Measurements from ENCODE around the gene OGDHL. TPM values are rescaled to one million over a fixed set of nuclear protein-coding genes. Genes with fewer than 3 reads are reported as not detected.

OGDHL gene
- total and polyA plus RNA-seq, 12 donors, result 1.4 to 31.9 (median 4.8) TPM

DNA sequence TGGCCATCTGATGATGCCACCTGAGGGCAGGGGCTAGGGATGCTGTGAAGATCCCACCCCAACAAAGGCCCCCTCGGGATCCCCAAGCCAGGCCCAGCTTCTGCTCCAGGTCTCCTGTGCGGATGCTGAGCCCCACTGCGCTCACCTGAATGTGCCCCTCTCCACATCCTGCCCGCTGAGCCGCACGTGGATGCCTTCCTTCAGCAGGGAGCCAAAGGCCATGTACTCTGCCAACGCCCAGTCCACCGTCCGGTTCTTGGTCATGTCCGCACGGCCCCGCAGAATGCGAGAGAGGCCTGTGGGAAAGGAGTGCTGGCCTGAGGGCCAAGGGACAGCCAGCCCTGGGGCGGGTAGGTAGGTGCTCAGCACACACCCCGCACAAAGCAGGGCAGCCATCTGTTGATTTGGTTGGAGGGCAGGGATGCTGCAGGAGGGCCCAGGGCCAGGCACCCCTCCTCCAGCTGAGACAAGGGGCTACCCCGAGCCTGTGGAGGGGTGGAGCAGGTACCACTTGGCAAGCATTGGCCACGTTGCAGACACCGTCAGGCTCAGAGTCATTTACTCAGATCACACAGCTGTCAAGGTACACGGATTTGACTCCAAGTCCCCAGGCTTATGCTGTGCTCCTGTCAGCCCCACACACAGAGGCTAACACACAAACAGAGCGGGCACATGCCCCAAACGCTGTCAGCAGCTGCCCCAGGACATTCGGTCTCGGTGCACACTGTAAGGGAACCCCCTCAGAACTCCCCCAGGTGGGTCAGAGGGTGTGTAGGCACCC lies 19.2 kb downstream of the OGDHL start:
- no peak overlapping the region for H3K4me3 ChIP-seq
- H3K36me3 ChIP-seq (replicated peaks in 1 of 2), result no peaks in the 10 kb centered on the region
- no peak overlapping the region for H3K27ac ChIP-seq
- H3K9me3 ChIP-seq (replicated peaks in 1 of 3), result no peaks in the 10 kb centered on the region
- intact Hi-C loops (cut with DNase I), result no loop called here
- TF ChIP-seq, protein P1, sequence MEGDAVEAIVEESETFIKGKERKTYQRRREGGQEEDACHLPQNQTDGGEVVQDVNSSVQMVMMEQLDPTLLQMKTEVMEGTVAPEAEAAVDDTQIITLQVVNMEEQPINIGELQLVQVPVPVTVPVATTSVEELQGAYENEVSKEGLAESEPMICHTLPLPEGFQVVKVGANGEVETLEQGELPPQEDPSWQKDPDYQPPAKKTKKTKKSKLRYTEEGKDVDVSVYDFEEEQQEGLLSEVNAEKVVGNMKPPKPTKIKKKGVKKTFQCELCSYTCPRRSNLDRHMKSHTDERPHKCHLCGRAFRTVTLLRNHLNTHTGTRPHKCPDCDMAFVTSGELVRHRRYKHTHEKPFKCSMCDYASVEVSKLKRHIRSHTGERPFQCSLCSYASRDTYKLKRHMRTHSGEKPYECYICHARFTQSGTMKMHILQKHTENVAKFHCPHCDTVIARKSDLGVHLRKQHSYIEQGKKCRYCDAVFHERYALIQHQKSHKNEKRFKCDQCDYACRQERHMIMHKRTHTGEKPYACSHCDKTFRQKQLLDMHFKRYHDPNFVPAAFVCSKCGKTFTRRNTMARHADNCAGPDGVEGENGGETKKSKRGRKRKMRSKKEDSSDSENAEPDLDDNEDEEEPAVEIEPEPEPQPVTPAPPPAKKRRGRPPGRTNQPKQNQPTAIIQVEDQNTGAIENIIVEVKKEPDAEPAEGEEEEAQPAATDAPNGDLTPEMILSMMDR (IDR thresholded peaks at IDR 0.05), result no peak
- no peak for TF ChIP-seq POLR2A (IDR thresholded peaks at IDR 0.05)
- no peaks in the 10 kb centered on the region for H3K27me3 ChIP-seq
- 85 to 96% (median 87%) methylated on average over 5 to 23 of the region's 23 CpGs for WGBS, 4 donors
- peak in 1 of 7 donors; percentile 42 for DNase-seq
- no peaks in the 10 kb centered on the region for H3K4me1 ChIP-seq (replicated peaks in 1 of 2)

DNA sequence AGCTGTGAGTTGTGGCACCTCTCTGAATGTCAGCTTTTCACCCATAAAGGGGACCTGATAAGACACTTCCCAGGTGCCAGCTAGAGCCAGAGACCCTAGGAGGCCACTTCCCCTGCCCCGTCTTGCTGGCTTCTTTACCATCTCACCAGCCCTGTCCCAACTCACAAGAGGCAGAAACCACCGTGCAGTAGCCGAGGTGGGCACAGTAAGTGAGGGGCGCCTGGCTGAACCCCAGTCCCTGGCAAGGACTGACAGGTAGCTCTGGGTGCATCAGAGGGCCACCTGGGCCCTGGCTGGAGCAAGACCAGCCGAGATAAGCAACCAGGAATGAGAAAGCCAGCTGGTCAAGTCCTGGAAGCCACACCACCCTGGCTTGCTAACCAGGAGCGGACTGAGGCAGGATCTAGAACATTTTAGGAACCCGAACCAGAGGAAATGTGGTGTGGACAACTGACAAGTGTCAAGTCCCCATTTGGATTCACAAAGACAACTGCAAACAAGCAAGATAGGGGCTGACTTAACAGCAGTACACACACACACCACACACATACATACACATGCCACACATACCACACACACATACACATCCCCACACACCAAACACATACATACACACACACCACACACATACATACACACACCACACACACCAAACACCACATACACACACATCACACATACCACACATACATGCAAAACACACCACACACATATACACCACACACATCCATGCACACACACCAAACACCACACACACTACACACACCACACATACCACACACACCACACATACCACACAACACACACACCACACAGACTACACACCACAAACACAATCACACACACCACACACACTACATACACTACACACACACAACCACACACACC lies 20.8 kb downstream of the OGDHL start:
- peak in 1 of 7 donors; percentile 34 for DNase-seq
- no peaks in the 10 kb centered on the region for H3K9me3 ChIP-seq (replicated peaks in 1 of 3)
- H3K4me3 ChIP-seq, result no peak overlapping the region
- no peaks in the 10 kb centered on the region for H3K36me3 ChIP-seq (replicated peaks in 1 of 2)
- 80 to 98% (median 85%) methylated on average over 4 to 7 of the region's 7 CpGs for WGBS, 4 donors
- H3K27me3 ChIP-seq, result no peaks in the 10 kb centered on the region
- no peak overlapping the region for H3K27ac ChIP-seq
- intact Hi-C loops (cut with DNase I), result no loop called here
- TF ChIP-seq, protein P1 (IDR thresholded peaks at IDR 0.05), result no peak
- no peak for TF ChIP-seq POLR2A (IDR thresholded peaks at IDR 0.05)
- H3K4me1 ChIP-seq (replicated peaks in 1 of 2), result no peaks in the 10 kb centered on the region

DNA sequence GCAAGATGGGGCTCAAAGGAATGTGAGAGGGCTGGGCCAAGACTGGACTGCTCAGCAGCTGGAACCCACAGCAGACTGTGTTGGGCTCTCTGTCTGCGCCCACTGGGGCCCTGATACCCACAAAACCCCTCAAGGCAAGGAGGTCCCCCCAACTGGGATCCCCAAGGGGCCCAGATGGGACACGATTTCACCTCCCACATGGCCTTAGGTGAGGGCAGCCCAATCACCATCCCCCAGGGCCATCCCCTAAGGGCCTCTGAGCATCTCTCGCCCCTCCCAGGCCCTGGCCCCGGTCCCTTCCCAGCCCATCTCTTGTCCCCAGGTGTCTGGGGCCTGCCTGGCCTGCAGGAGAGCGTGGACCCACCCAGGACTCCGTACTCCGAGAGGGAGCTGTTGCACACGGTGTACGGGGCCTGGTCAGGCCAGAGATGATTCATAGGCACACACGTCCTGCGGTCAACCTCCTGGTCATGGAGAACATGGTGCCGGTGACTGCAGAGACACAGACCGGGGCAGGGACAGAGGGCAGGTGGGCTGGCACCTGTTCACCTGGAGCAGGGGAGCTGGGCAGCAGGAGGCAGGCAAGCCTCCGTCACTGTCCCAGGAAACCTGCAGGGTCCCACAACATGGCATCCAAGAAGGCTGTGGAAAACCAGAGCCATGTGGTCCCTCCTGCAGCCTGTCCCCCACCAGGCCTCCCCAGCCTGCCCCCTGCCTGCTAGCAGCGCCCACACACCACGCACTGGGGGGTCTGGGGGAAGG lies 21.6 kb downstream of the OGDHL start:
- Histone ChIP-seq H3K27me3 (no peaks in the 10 kb centered on the region), H3K9me3 (replicated peaks in 1 of 3) (no peaks in the 10 kb centered on the region), H3K36me3 (replicated peaks in 1 of 2) (no peaks in the 10 kb centered on the region), H3K4me3 (no peak overlapping the region), H3K4me1 (replicated peaks in 1 of 2) (no peaks in the 10 kb centered on the region), H3K27ac (no peak overlapping the region)
- TF ChIP-seq POLR2A (IDR thresholded peaks at IDR 0.05), result no peak
- TF ChIP-seq, protein P1 (IDR thresholded peaks at IDR 0.05), result no peak
- WGBS, 4 donors, result 89 to 100% (median 90%) methylated on average over 8 to 16 of the region's 16 CpGs
- intact Hi-C loops (cut with DNase I), result no loop called here
- DNase-seq, result peak in 1 of 7 donors; percentile 34

DNA sequence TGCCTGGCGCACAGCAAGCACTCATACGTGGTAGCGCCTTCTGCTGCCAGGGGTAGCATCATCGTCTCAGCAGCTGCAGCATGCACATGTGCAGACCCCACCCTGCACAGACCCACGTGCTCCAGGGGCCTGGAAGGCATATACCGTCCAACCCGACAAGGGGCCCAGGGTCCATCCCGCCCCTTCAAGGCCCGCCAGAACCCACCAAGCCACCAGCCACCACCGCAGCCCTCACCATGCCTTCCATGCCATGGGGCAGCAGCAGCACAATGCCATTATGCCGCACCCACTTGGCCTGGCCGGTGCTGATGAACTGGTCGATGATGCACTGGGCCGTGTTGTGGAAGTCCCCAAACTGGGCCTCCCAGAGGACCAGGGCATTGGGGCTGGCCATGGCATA lies 22.7 kb downstream of the OGDHL start:
- no peaks in the 10 kb centered on the region for H3K9me3 ChIP-seq (replicated peaks in 1 of 3)
- TF ChIP-seq POLR2A (IDR thresholded peaks at IDR 0.05), result no peak
- TF ChIP-seq, protein P1 (IDR thresholded peaks at IDR 0.05), result no peak
- no peaks in the 10 kb centered on the region for H3K27me3 ChIP-seq
- H3K4me1 ChIP-seq (replicated peaks in 1 of 2), result no peaks in the 10 kb centered on the region
- no peak overlapping the region for H3K4me3 ChIP-seq
- WGBS, 4 donors, result 82 to 89% (median 83%) methylated on average over 6 to 14 of the region's 14 CpGs
- H3K36me3 ChIP-seq (replicated peaks in 1 of 2), result no peaks in the 10 kb centered on the region
- intact Hi-C loops (cut with DNase I), result no loop called here
- H3K27ac ChIP-seq, result no peak overlapping the region
- peak in 1 of 7 donors; percentile 28 for DNase-seq
